Activated CD4-positive, alpha-beta T cell treated with anti-CD3 and anti-CD28 coated beads, Interleukin-10, Interleukin-2, amounts not matched to agents 100 ng/mL and 50 ng/mL, durations not matched to agents 16 hours and 8 hours (primary cell): ENCODE measurements around the gene LRRC37A3.
"Not testable (repeated sequence)": the region's sequence is repeated elsewhere in the genome, so short reads cannot be mapped to it uniquely, and the experiment has no call there.

Source experiments
- DNase-seq: peaks from one replicate; pipeline ENCODE4 v3.0.0-alpha.2; 2020

LRRC37A3 gene

GRCh38 chr17:64829824-64830630, 89.3 kb downstream of the LRRC37A3 start:
- not testable (repeated sequence) for DNase-seq

- DNase-seq, result not testable (repeated sequence)
Measured at GRCh38 chr17:64829068-64829467, 90.2 kb downstream of the LRRC37A3 start.

- DNase-seq, result not testable (repeated sequence)
Measured at GRCh38 chr17:64818904-64819303, 100.4 kb downstream of the LRRC37A3 start.

GRCh38 chr17:64815833-64816198, 103.5 kb downstream of the LRRC37A3 start:
- DNase-seq, result not testable (repeated sequence)

GRCh38 chr17:64814993-64815832, 104.1 kb downstream of the LRRC37A3 start:
- not testable (repeated sequence) for DNase-seq

GRCh38 chr17:64808178-64808977, 110.9 kb downstream of the LRRC37A3 start:
- DNase-seq, result peak; percentile 77
